ENCODE results near the gene SIRPA. TPM values are rescaled to one million over a fixed set of nuclear protein-coding genes. Genes with fewer than 3 reads are reported as not detected.

The SIRPA gene
- total RNA-seq, 4 donors from 2014 or later: 9.0 to 46.6 (median 18.6) TPM

DNA sequence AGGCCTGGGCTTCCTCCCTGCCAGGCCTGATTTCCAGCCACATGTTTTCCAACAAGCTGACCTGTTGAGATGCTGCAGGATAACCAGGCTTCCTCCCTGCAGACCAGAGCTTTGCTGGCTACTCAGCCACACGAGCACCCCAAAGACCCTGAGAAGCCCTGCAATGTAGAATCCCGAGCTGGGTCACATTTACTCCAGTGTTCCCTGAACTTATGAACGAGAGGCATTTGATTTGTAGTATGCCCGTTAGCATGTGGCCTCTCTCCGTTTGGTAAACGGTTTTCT, 4.0 kb downstream of the SIRPA start:
- Histone ChIP-seq H3K4me3 (no peak overlapping the region), H3K27ac (peak overlapping the region in 1 of 4 donors; percentile 90), H3K36me3 (no peaks in the 10 kb centered on the region), H3K4me1 (peaks cover 0 to 47% (median 14%) of the 10 kb centered on the region in 4 donors), H3K9me3 (no peaks in the 10 kb centered on the region), H3K27me3 (peaks cover 11% of the 10 kb centered on the region)
- DNase-seq: no peak
- in situ Hi-C loops (cut with MboI; ENCODE audit: low pct_ligation_motif_present in 1 of 4, low pct_unique_long_range_greater_than_20kb in 1 of 4, low sequenced_read_pairs in 3 of 4): no loop called here
- 87 to 92% methylated on average over 2 to 6 of the region's 6 CpGs for WGBS, 2 donors (ENCODE audit: low coverage in 1 of 2)
- intact Hi-C loops (cut with DNase I; ENCODE audit: low total_unique reads): loop anchor here (5.0 to 10.0 kb wide), 2 partner anchors 54 to 203 kb away; partner anchors contain the start of gene STK35
- no peak for TF ChIP-seq POLR2A (IDR thresholded peaks at IDR 0.05)
- no peak for TF ChIP-seq EP300 (IDR thresholded peaks at IDR 0.05; ENCODE audit: low read depth)
- no peak for TF ChIP-seq POLR2AphosphoS5 (IDR thresholded peaks at IDR 0.05)
- TF ChIP-seq, protein P1, sequence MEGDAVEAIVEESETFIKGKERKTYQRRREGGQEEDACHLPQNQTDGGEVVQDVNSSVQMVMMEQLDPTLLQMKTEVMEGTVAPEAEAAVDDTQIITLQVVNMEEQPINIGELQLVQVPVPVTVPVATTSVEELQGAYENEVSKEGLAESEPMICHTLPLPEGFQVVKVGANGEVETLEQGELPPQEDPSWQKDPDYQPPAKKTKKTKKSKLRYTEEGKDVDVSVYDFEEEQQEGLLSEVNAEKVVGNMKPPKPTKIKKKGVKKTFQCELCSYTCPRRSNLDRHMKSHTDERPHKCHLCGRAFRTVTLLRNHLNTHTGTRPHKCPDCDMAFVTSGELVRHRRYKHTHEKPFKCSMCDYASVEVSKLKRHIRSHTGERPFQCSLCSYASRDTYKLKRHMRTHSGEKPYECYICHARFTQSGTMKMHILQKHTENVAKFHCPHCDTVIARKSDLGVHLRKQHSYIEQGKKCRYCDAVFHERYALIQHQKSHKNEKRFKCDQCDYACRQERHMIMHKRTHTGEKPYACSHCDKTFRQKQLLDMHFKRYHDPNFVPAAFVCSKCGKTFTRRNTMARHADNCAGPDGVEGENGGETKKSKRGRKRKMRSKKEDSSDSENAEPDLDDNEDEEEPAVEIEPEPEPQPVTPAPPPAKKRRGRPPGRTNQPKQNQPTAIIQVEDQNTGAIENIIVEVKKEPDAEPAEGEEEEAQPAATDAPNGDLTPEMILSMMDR (IDR thresholded peaks at IDR 0.05): no peak

DNA sequence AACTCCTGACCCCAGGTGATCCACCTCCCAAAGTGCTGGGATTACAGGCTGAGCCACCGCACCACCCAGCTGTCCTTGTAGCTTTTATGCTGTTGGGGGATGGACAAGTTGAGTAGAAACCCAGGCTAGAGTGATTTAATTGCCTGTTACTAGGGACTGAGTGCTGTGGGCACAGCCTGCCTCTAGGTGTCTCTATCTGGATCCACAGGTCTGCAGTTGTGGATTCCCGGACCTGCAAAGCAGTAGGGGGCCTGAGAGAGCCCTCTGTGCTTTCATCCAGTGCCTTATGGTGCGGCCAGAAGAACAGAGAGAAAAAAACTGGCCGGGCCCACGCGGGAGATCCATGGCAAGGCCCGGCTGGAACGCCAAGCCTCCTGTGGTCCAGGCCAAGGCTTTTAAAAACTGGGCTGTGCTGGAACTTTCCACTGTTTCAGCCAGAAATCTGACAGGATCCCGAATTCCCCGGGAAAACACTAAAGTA, 5.2 kb downstream of the SIRPA start:
- H3K27me3 ChIP-seq: peaks cover 8% of the 10 kb centered on the region
- WGBS, 2 donors (ENCODE audit: low coverage in 1 of 2): 33 to 45% methylated on average over 3 to 10 of the region's 10 CpGs
- no peak overlapping the region for H3K4me3 ChIP-seq
- H3K9me3 ChIP-seq: no peaks in the 10 kb centered on the region
- DNase-seq: peak; percentile 33
- in situ Hi-C loops (cut with MboI; ENCODE audit: low pct_ligation_motif_present in 1 of 4, low pct_unique_long_range_greater_than_20kb in 1 of 4, low sequenced_read_pairs in 3 of 4) (no loop called here), intact Hi-C loops (cut with DNase I; ENCODE audit: low total_unique reads) (no loop called here)
- no peaks in the 10 kb centered on the region for H3K36me3 ChIP-seq
- H3K27ac ChIP-seq: peak overlapping the region in 2 of 4 donors; percentile 19 to 30
- TF ChIP-seq POLR2A (IDR thresholded peaks at IDR 0.05): no peak
- TF ChIP-seq, protein P1 (IDR thresholded peaks at IDR 0.05): peak; percentile 17 to 52 (median 29)
- no peak for TF ChIP-seq POLR2AphosphoS5 (IDR thresholded peaks at IDR 0.05)
- TF ChIP-seq EP300 (IDR thresholded peaks at IDR 0.05; ENCODE audit: low read depth): no peak
- peaks cover 0 to 44% (median 14%) of the 10 kb centered on the region in 4 donors for H3K4me1 ChIP-seq

DNA sequence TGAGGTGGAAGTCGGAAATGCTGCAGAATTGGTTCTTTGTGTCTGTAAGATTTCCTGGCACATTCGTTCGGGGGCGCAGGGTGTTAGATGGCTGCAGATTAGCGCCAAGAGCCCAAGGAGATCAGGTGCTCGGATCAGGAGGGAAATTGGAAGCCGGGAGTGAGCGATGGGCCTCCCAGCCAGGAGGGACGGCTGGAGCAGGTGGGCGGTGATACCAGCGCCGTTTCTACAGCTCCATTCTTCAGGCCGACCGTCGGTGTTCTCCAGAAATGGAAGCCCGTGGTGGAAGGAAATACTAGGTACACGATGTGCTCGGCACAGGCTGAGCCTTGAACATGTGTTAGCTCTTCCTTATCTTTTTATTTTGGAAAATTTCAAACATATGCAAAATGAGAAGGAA, 6.5 kb downstream of the SIRPA start:
- Histone ChIP-seq H3K4me1 (peaks cover 0 to 31% (median 9%) of the 10 kb centered on the region in 4 donors), H3K27ac (no peak overlapping the region), H3K27me3 (no peaks in the 10 kb centered on the region), H3K9me3 (no peaks in the 10 kb centered on the region), H3K36me3 (no peaks in the 10 kb centered on the region), H3K4me3 (no peak overlapping the region)
- in situ Hi-C loops (cut with MboI; ENCODE audit: low pct_ligation_motif_present in 1 of 4, low pct_unique_long_range_greater_than_20kb in 1 of 4, low sequenced_read_pairs in 3 of 4): no loop called here
- WGBS, 2 donors (ENCODE audit: low coverage in 1 of 2): 94 to 100% methylated on average over 3 to 18 of the region's 18 CpGs
- DNase-seq: no peak
- intact Hi-C loops (cut with DNase I; ENCODE audit: low total_unique reads): no loop called here
- TF ChIP-seq POLR2AphosphoS5 (IDR thresholded peaks at IDR 0.05) (no peak), POLR2A (IDR thresholded peaks at IDR 0.05) (no peak), EP300 (IDR thresholded peaks at IDR 0.05; ENCODE audit: low read depth) (no peak)
- TF ChIP-seq, protein P1 (IDR thresholded peaks at IDR 0.05): no peak

DNA sequence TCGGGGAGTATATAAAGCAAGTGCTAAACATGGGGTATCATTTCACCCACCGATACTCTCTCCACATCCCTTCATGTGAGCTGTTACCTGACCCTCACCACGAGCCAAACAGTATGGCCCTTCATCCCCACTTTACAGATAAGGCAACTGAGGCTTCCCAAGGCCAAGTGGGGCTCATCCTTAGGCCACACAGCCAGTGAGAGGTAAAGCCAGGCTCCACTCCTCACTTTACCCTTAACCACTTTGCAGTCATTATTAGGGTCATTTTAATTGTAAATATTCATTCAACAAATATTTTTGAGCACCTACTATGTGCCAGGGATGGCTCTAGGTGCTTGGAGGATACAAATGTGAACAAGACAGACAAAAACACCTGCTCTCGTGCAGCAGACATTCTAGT, 7.0 kb downstream of the SIRPA start:
- intact Hi-C loops (cut with DNase I; ENCODE audit: low total_unique reads) (no loop called here), in situ Hi-C loops (cut with MboI; ENCODE audit: low pct_ligation_motif_present in 1 of 4, low pct_unique_long_range_greater_than_20kb in 1 of 4, low sequenced_read_pairs in 3 of 4) (no loop called here)
- Histone ChIP-seq H3K36me3 (no peaks in the 10 kb centered on the region), H3K27ac (no peak overlapping the region), H3K27me3 (no peaks in the 10 kb centered on the region), H3K4me1 (peaks cover 0 to 28% (median 7%) of the 10 kb centered on the region in 4 donors), H3K9me3 (no peaks in the 10 kb centered on the region), H3K4me3 (no peak overlapping the region)
- TF ChIP-seq POLR2AphosphoS5 (IDR thresholded peaks at IDR 0.05): no peak
- TF ChIP-seq, protein P1 (IDR thresholded peaks at IDR 0.05): no peak
- no peak for TF ChIP-seq EP300 (IDR thresholded peaks at IDR 0.05; ENCODE audit: low read depth)
- no peak for TF ChIP-seq POLR2A (IDR thresholded peaks at IDR 0.05)
- DNase-seq: no peak
- WGBS, 2 donors (ENCODE audit: low coverage in 1 of 2): 88 to 90% methylated on average over 4 of the region's 4 CpGs

All from transverse colon (tissue), 4 donors.